ENCODE measurements around the gene SEC22A. TPM values are rescaled to one million over a fixed set of nuclear protein-coding genes. Genes with fewer than 3 reads are reported as not detected.

SEC22A gene
- total and polyA plus RNA-seq, 10 of the 15 experiments (the other 5 are each of a cell fraction or from before 2014, with no cell fraction given): 19.3 to 70.3 (median 36.7) TPM

DNA sequence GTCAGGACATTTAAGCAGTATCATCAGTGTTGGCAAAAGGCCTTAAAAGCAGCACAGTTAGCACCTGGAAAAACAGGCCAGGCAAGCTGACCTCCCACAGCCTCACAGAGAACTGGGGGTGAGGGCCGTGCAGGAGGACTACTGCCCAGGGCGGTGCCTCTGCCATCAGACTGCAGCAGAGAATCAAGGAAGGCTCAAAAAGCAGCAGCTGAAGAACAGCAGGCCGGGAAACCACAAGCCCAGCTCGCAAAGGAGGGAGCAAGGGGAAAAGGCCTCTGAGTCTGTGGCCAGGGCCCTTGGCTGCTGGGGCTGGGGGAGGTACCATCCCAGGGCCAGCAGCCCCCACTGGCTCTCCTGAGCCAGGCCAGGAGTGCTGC lies 84.2 kb downstream of the SEC22A start:
- no peak for ATAC-seq
- H3K9ac ChIP-seq (ENCODE audit: control insufficient read depth, insufficient read depth, low read length): no peak overlapping the region
- in situ Hi-C loops (cut with MboI) (no loop called here), intact Hi-C loops (cut with micrococcal nuclease; ENCODE audit: unreplicated experiment) (no loop called here)
- DNase-seq (ENCODE audit: low read depth, low spot score): no peak
- H3K79me2 ChIP-seq (ENCODE audit: control insufficient read depth, insufficient read depth, low read length): no peaks in the 10 kb centered on the region
- no peaks in the 10 kb centered on the region for H3K36me3 ChIP-seq (ENCODE audit: control insufficient read depth in 2 of 2, insufficient read depth in 2 of 2, low read length in 1 of 2)
- H3K4me2 ChIP-seq (ENCODE audit: control insufficient read depth, insufficient read depth): no peak overlapping the region
- no peaks in the 10 kb centered on the region for H3K4me1 ChIP-seq (ENCODE audit: control insufficient read depth, insufficient read depth, low read length)
- H3K4me3 ChIP-seq: no peak overlapping the region
- no peak for FAIRE-seq
- no peak overlapping the region for H3K27ac ChIP-seq (ENCODE audit: control insufficient read depth, insufficient read depth)
- WGBS (ENCODE audit: insufficient coverage, insufficient replicate concordance, low lambda C conversion rate, missing lambda C conversion rate): 35% methylated on average over 4 of the region's 4 CpGs
- CTCF ChIA-PET: interaction anchor here (1.1 kb wide), 1 partner anchor 14 kb away, joined by 4 read pairs; no protein-coding TSS in a partner anchor
- H3K27me3 ChIP-seq (replicated peaks in 1 of 2; ENCODE audit: control insufficient read depth in 2 of 2, insufficient read depth in 2 of 2, low read length in 1 of 2): no peaks in the 10 kb centered on the region
- no TSS peak for BruUV-seq (replicated peaks)
- H4K20me1 ChIP-seq (ENCODE audit: control insufficient read depth, insufficient read depth): no peaks in the 10 kb centered on the region
- POLR2A ChIA-PET: no interaction called here
- no peak overlapping the region for H2AFZ ChIP-seq (ENCODE audit: control insufficient read depth, low read depth, low read length)
- H3K9me3 ChIP-seq (replicated peaks; ENCODE audit: control insufficient read depth, insufficient read depth, low read length): no peaks in the 10 kb centered on the region
- SMC1A ChIA-PET (ENCODE audit: uncharacterized antibody, unreplicated experiment): no interaction called here
- RAD21 ChIA-PET (ENCODE audit: unreplicated experiment): interaction anchor here (1.1 kb wide), 1 partner anchor 18 kb away, joined by 3 read pairs; no protein-coding TSS in a partner anchor
- TF ChIP-seq SIN3A (IDR thresholded peaks at IDR 0.05; ENCODE audit: low read depth, low read length): no peak
- TF ChIP-seq SUPT20H (IDR thresholded peaks at IDR 0.05; ENCODE audit: borderline replicate concordance, control insufficient read depth, low read depth, low read length): no peak
- TF ChIP-seq, protein P1, sequence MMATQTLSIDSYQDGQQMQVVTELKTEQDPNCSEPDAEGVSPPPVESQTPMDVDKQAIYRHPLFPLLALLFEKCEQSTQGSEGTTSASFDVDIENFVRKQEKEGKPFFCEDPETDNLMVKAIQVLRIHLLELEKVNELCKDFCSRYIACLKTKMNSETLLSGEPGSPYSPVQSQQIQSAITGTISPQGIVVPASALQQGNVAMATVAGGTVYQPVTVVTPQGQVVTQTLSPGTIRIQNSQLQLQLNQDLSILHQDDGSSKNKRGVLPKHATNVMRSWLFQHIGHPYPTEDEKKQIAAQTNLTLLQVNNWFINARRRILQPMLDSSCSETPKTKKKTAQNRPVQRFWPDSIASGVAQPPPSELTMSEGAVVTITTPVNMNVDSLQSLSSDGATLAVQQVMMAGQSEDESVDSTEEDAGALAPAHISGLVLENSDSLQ (IDR thresholded peaks at IDR 0.05): no peak
- no peak for TF ChIP-seq TCF3 (IDR thresholded peaks at IDR 0.05; ENCODE audit: borderline replicate concordance, insufficient read depth, low read depth, low read length)
- no peak for TF ChIP-seq SMAD5 (IDR thresholded peaks at IDR 0.05; ENCODE audit: low read depth)
- TF ChIP-seq, protein P2, sequence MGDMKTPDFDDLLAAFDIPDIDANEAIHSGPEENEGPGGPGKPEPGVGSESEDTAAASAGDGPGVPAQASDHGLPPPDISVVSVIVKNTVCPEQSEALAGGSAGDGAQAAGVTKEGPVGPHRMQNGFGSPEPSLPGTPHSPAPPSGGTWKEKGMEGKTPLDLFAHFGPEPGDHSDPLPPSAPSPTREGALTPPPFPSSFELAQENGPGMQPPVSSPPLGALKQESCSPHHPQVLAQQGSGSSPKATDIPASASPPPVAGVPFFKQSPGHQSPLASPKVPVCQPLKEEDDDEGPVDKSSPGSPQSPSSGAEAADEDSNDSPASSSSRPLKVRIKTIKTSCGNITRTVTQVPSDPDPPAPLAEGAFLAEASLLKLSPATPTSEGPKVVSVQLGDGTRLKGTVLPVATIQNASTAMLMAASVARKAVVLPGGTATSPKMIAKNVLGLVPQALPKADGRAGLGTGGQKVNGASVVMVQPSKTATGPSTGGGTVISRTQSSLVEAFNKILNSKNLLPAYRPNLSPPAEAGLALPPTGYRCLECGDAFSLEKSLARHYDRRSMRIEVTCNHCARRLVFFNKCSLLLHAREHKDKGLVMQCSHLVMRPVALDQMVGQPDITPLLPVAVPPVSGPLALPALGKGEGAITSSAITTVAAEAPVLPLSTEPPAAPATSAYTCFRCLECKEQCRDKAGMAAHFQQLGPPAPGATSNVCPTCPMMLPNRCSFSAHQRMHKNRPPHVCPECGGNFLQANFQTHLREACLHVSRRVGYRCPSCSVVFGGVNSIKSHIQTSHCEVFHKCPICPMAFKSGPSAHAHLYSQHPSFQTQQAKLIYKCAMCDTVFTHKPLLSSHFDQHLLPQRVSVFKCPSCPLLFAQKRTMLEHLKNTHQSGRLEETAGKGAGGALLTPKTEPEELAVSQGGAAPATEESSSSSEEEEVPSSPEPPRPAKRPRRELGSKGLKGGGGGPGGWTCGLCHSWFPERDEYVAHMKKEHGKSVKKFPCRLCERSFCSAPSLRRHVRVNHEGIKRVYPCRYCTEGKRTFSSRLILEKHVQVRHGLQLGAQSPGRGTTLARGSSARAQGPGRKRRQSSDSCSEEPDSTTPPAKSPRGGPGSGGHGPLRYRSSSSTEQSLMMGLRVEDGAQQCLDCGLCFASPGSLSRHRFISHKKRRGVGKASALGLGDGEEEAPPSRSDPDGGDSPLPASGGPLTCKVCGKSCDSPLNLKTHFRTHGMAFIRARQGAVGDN (IDR thresholded peaks at IDR 0.05): no peak
- TF ChIP-seq BCL11A (IDR thresholded peaks at IDR 0.05; ENCODE audit: low read depth, low read length): no peak
- TF ChIP-seq FOXK2 (IDR thresholded peaks at IDR 0.05): no peak
- TF ChIP-seq KLF5 (IDR thresholded peaks at IDR 0.05; ENCODE audit: partially characterized antibody): no peak

Measured in GM12878 (cell line).